ENCODE data around the gene KIT.

GRCh38 chr4:54773022-54773421, 115.3 kb downstream of the KIT start:
- TF ChIP-seq GATA2 (IDR thresholded peaks at IDR 0.05; ENCODE audit: low read depth, low read length) (no peak), GATA3 (IDR thresholded peaks at IDR 0.05; ENCODE audit: low read depth, low read length) (no peak)
